Suprapubic skin (tissue), 4 donors: ENCODE data around the gene ARID4B. TPM values are rescaled to one million over a fixed set of nuclear protein-coding genes. Genes with fewer than 3 reads are reported as not detected.
"Not testable (repeated sequence)": the region's sequence is repeated elsewhere in the genome, so short reads cannot be mapped to it uniquely, and the experiment has no call there.

Experiments used
- DNase-seq, 2 donors: peaks; one replicate each; pipeline ENCODE4 v3.0.0-alpha.2; 2019; ENCODE audit warnings: low spot score in 2 of 2
- H3K27ac ChIP-seq: fragments of 200-600 bp; sonication (generic); one replicate; pipeline ENCODE4 v1.5.1; 2019
- H3K27me3 ChIP-seq: fragments of 200-600 bp; sonication (generic); one replicate; pipeline ENCODE4 v1.5.1; 2019
- H3K36me3 ChIP-seq: fragments of 200-600 bp; sonication (generic); one replicate; pipeline ENCODE4 v1.5.1; 2019
- H3K4me1 ChIP-seq: fragments of 200-600 bp; sonication (generic); one replicate; pipeline ENCODE4 v1.5.1; 2019
- H3K4me3 ChIP-seq: fragments of 200-600 bp; sonication (generic); one replicate; pipeline ENCODE4 v1.5.1; 2019; ENCODE audit warnings: mild to moderate bottlenecking
- H3K9me3 ChIP-seq: fragments of 200-600 bp; sonication (generic); one replicate; pipeline ENCODE4 v1.5.1; 2019
- CTCF ChIP-seq, 2 donors: fragments of 200-600 bp in 1 of 2; fragments of 450-650 bp in 1 of 2; sonication (generic) in 1 of 2; IDR thresholded peaks; one replicate each; pipeline ENCODE4 v1.5.1; 2016 to 2019; ENCODE audit warnings: antibody characterized with exemption in 2 of 2, mild to moderate bottlenecking in 1 of 2, moderate library complexity in 1 of 2
- EP300 ChIP-seq: sonication (generic); formaldehyde crosslinking; IDR thresholded peaks from one replicate; pipeline ENCODE4 v1.6.1; 2017; ENCODE audit warnings: antibody characterized with exemption
- POLR2A ChIP-seq, 2 donors: fragments of 450-650 bp; IDR thresholded peaks; one replicate each; pipeline ENCODE4 v1.6.1; 2017; ENCODE audit warnings: antibody characterized with exemption in 2 of 2, mild to moderate bottlenecking in 2 of 2, moderate library complexity in 2 of 2
- POLR2AphosphoS5 ChIP-seq, 3 donors: sonication (generic); formaldehyde crosslinking; IDR thresholded peaks; one replicate each; pipeline ENCODE4 v1.6.1; 2017; ENCODE audit warnings: antibody characterized with exemption in 3 of 3
- WGBS: methylation state at CpG from one replicate; pipeline ENCODE4 v1.1.5; 2018; 5-methylcytosine and 5-hydroxymethylcytosine counted together
- total RNA-seq, 4 donors: library from RNA; depleted of rRNA; stranded (reverse); fragments of >200 nt; gene quantifications; one replicate each; pipeline ENCODE4 v1.1.0, GENCODE V29; 2016

The ARID4B gene
- total RNA-seq, 4 donors from 2014 or later, result 21.4 to 62.7 (median 31.8) TPM

- H3K9me3 ChIP-seq, result no peaks in the 10 kb centered on the region
- no peak for DNase-seq
- H3K4me3 ChIP-seq, result no peak overlapping the region
- H3K36me3 ChIP-seq, result peaks cover 40% of the 10 kb centered on the region
- H3K27me3 ChIP-seq, result no peaks in the 10 kb centered on the region
- no peak for TF ChIP-seq EP300
- no peak for TF ChIP-seq CTCF (IDR thresholded peaks at IDR 0.05)
- no peak for TF ChIP-seq POLR2AphosphoS5 (IDR thresholded peaks at IDR 0.05)
- TF ChIP-seq POLR2A (IDR thresholded peaks at IDR 0.05), result no peak
- WGBS, result 90% methylated on average over 4 of the region's 4 CpGs
- H3K4me1 ChIP-seq, result no peaks in the 10 kb centered on the region
- no peak overlapping the region for H3K27ac ChIP-seq
Measured at GRCh38 chr1:235206533-235207208, 121.3 kb downstream of the ARID4B start.

GRCh38 chr1:235205687-235206086 is 122.3 kb downstream of the ARID4B start:
- Histone ChIP-seq H3K27me3 (no peaks in the 10 kb centered on the region), H3K9me3 (no peaks in the 10 kb centered on the region), H3K4me3 (no peak overlapping the region), H3K4me1 (no peaks in the 10 kb centered on the region), H3K27ac (no peak overlapping the region), H3K36me3 (peaks cover 37% of the 10 kb centered on the region)
- TF ChIP-seq POLR2A (IDR thresholded peaks at IDR 0.05) (no peak), POLR2AphosphoS5 (IDR thresholded peaks at IDR 0.05) (no peak), CTCF (IDR thresholded peaks at IDR 0.05) (no peak), EP300 (no peak)
- no peak for DNase-seq
- WGBS, result 96% methylated on average over 3 of the region's 3 CpGs

GRCh38 chr1:235203428-235203827 is 124.6 kb downstream of the ARID4B start:
- 93% methylated on average over 1 of the region's 1 CpG for WGBS
- TF ChIP-seq CTCF (IDR thresholded peaks at IDR 0.05) (no peak), POLR2A (IDR thresholded peaks at IDR 0.05) (no peak), POLR2AphosphoS5 (IDR thresholded peaks at IDR 0.05) (no peak), EP300 (no peak)
- no peak overlapping the region for H3K4me3 ChIP-seq
- H3K9me3 ChIP-seq, result no peaks in the 10 kb centered on the region
- H3K4me1 ChIP-seq, result peaks cover 5% of the 10 kb centered on the region
- H3K36me3 ChIP-seq, result peaks cover 22% of the 10 kb centered on the region
- no peak overlapping the region for H3K27ac ChIP-seq
- H3K27me3 ChIP-seq, result no peaks in the 10 kb centered on the region
- DNase-seq, result no peak

GRCh38 chr1:235202447-235202846 is 125.5 kb downstream of the ARID4B start:
- peaks cover 21% of the 10 kb centered on the region for H3K36me3 ChIP-seq
- H3K27me3 ChIP-seq, H3K27ac ChIP-seq, H3K4me1 ChIP-seq, H3K4me3 ChIP-seq, H3K9me3 ChIP-seq, DNase-seq: not testable (repeated sequence)
- WGBS, result 98% methylated on average over 5 of the region's 5 CpGs

GRCh38 chr1:235199441-235199840 is 128.5 kb downstream of the ARID4B start:
- Histone ChIP-seq H3K27ac (no peak overlapping the region), H3K4me3 (no peak overlapping the region), H3K27me3 (no peaks in the 10 kb centered on the region), H3K36me3 (peaks cover 33% of the 10 kb centered on the region), H3K4me1 (peaks cover 5% of the 10 kb centered on the region), H3K9me3 (no peaks in the 10 kb centered on the region)
- TF ChIP-seq POLR2A (IDR thresholded peaks at IDR 0.05) (no peak), POLR2AphosphoS5 (IDR thresholded peaks at IDR 0.05) (no peak), EP300 (no peak), CTCF (IDR thresholded peaks at IDR 0.05) (no peak)
- 54% methylated on average over 6 of the region's 6 CpGs for WGBS
- DNase-seq, result no peak

GRCh38 chr1:235190431-235190830 is 137.5 kb downstream of the ARID4B start:
- peaks cover 43% of the 10 kb centered on the region for H3K36me3 ChIP-seq
- no peak for TF ChIP-seq POLR2AphosphoS5 (IDR thresholded peaks at IDR 0.05)
- no peak for TF ChIP-seq POLR2A (IDR thresholded peaks at IDR 0.05)
- TF ChIP-seq EP300, result no peak
- TF ChIP-seq CTCF (IDR thresholded peaks at IDR 0.05), result no peak
- no peak for DNase-seq

More at GRCh38 chr1:235190431-235190830, 137.5 kb downstream of the ARID4B start:
- Histone ChIP-seq H3K4me1 (no peaks in the 10 kb centered on the region), H3K27me3 (no peaks in the 10 kb centered on the region), H3K9me3 (no peaks in the 10 kb centered on the region), H3K4me3 (no peak overlapping the region), H3K27ac (no peak overlapping the region)
